Panc1 (cell line): Measurements from ENCODE around the gene DPM2. TPM values are rescaled to one million over a fixed set of nuclear protein-coding genes. Genes with fewer than 3 reads are reported as not detected.

Experiments used
- ATAC-seq: fragments of 200-7000 bp; cut with Tn5 transposase; 2 replicates; pipeline ENCODE4 v1.9.1; 2020; ENCODE audit warnings: mild to moderate bottlenecking, moderate library complexity
- BruUV-seq: library from RNA; stranded (reverse); fragments of 400-500 nt; replicated peaks from 2 replicates; lab custom pipeline; 2021; lab: Mats Ljungman, UMichigan
- CTCF ChIA-PET: fragments of 300-600 bp; sonication (Branson Sonifier 250); formaldehyde crosslinking; loops from one replicate; lab custom pipeline; 2022; ENCODE audit warnings: antibody characterized with exemption; lab: Charles Lee
- POLR2A ChIA-PET: fragments of 300-600 bp; sonication (Branson Sonifier 250); formaldehyde crosslinking; loops from one replicate; lab custom pipeline; 2022; ENCODE audit warnings: antibody characterized with exemption; lab: Charles Lee
- DNase-seq: peaks from one replicate; pipeline ENCODE4 v3.0.0-alpha.2; 2010; ENCODE audit warnings: low read depth, low spot score
- H3K27ac ChIP-seq: 2 replicates; pipeline ENCODE4 v1.5.1; 2011; ENCODE audit warnings: mild to moderate bottlenecking, low read length, inconsistent platforms
- H3K27me3 ChIP-seq: fragments of 200-500 bp; sonication (Bioruptor generic); 2 replicates; pipeline ENCODE4 v1.6.0; 2014; ENCODE audit warnings: low read length, inconsistent platforms; ENCODE audit not compliant: control insufficient read depth, insufficient read depth
- H3K36me3 ChIP-seq: fragments of 200-500 bp; sonication (Bioruptor generic); 2 replicates; pipeline ENCODE4 v1.5.1; 2014; ENCODE audit warnings: inconsistent platforms, mild to moderate bottlenecking, low read length, moderate library complexity; ENCODE audit not compliant: control insufficient read depth, insufficient read depth
- H3K4me1 ChIP-seq: 2 replicates; pipeline ENCODE4 v1.5.1; 2011; ENCODE audit warnings: inconsistent platforms, mild to moderate bottlenecking, low read length, moderate library complexity; ENCODE audit not compliant: control insufficient read depth, insufficient read depth
- H3K4me3 ChIP-seq, 2 experiments: 2 replicates each; pipeline ENCODE4 v1.5.1; 2011 to 2012; ENCODE audit warnings: low read depth in 2 of 2, low read length in 2 of 2, mild to moderate bottlenecking in 2 of 2, inconsistent platforms in 1 of 2, moderate library complexity in 1 of 2
- H3K9me3 ChIP-seq: fragments of 200-500 bp; sonication (Bioruptor generic); 2 replicates; pipeline ENCODE4 v1.5.1; 2014; ENCODE audit warnings: low read depth, mild to moderate bottlenecking, inconsistent platforms, low read length, moderate library complexity; ENCODE audit not compliant: control insufficient read depth, insufficient read depth
- CTCF ChIP-seq: fragments of 450-650 bp; IDR thresholded peaks from 2 replicates; pipeline ENCODE4 v1.5.1; 2017; ENCODE audit warnings: mild to moderate bottlenecking
- POLR2AphosphoS5 ChIP-seq: IDR thresholded peaks from 2 replicates; pipeline ENCODE4 v1.6.1; 2012; ENCODE audit warnings: mild to moderate bottlenecking, low read depth, low read length, moderate library complexity
- REST ChIP-seq, 2 experiments: IDR thresholded peaks; 2 replicates each; pipeline ENCODE4 v1.6.1; 2011 to 2012; ENCODE audit warnings: low read depth in 2 of 2, control low read depth in 1 of 2, low read length in 1 of 2, mild to moderate bottlenecking in 1 of 2, moderate library complexity in 1 of 2; ENCODE audit not compliant: insufficient read depth in 1 of 2
- SIN3A ChIP-seq: IDR thresholded peaks from 2 replicates; pipeline ENCODE4 v1.6.1; 2012; ENCODE audit warnings: low read depth, mild to moderate bottlenecking, low read length, moderate library complexity, borderline replicate concordance; ENCODE audit not compliant: insufficient read depth
- TCF7L2 ChIP-seq: IDR thresholded peaks from 2 replicates; pipeline ENCODE4 v1.6.1; 2011; ENCODE audit warnings: mild to moderate bottlenecking, low read depth, low read length, inconsistent platforms
- in situ Hi-C: cut with HindIII; loops from 2 replicates; pipeline ENCODE4 v1.10.0; 2016; ENCODE audit warnings: low sequenced_read_pairs, low pct_unique_long_range_greater_than_20kb
- intact Hi-C: fragments of 100-400 bp; cut with micrococcal nuclease; formaldehyde crosslinking; loops from one replicate; pipeline ENCODE4 v1.10.0; 2022; ENCODE audit not compliant: unreplicated experiment
- total RNA-seq: library from RNA; stranded (reverse); gene quantifications from one replicate; pipeline ENCODE4 v1.2.1, GENCODE V29; 2021; ENCODE audit not compliant: unreplicated experiment

The DPM2 gene
- total RNA-seq, 1 experiment from 2014 or later = 58.7 TPM

GRCh38 chr9:127944586-127945218 is 7.0 kb upstream of the DPM2 start:
- Histone ChIP-seq H3K4me1 (peaks cover 84% of the 10 kb centered on the region), H3K9me3 (no peaks in the 10 kb centered on the region), H3K27ac (peak overlapping the region; percentile 17; the same call in 1 of the 2 replicates), H3K36me3 (peaks cover 7% of the 10 kb centered on the region), H3K4me3 (no peak overlapping the region), H3K27me3 (no peaks in the 10 kb centered on the region)
- CTCF ChIA-PET = interaction anchor here (0.6 to 1.3 kb wide), 2 partner anchors 83 to 90 kb away, joined by 6 to 8 read pairs; no protein-coding TSS in a partner anchor
- TF ChIP-seq POLR2AphosphoS5 = no peak
- TF ChIP-seq REST (IDR thresholded peaks at IDR 0.05; ENCODE audit: insufficient read depth in 1 of 2, low read depth in 2 of 2, low read length in 1 of 2) = no peak
- no peak for ATAC-seq
- POLR2A ChIA-PET = no interaction called here
- in situ Hi-C loops (loop anchor here (25.0 kb wide), 1 partner anchor 143 kb away; no protein-coding TSS in a partner anchor), intact Hi-C loops (loop anchor here (5.0 kb wide), 2 partner anchors 33 to 93 kb away; no protein-coding TSS in a partner anchor)
- no peak for DNase-seq
- no TSS peak for BruUV-seq

- BruUV-seq = no TSS peak
- H3K4me1 ChIP-seq = peaks cover 83% of the 10 kb centered on the region
- H3K27me3 ChIP-seq = no peaks in the 10 kb centered on the region
- in situ Hi-C loops = loop anchor here (25.0 kb wide), 1 partner anchor 144 kb away; no protein-coding TSS in a partner anchor
- H3K36me3 ChIP-seq = peaks cover 7% of the 10 kb centered on the region
- no peak overlapping the region for H3K4me3 ChIP-seq
- TF ChIP-seq REST (IDR thresholded peaks at IDR 0.05; ENCODE audit: insufficient read depth in 1 of 2, low read depth in 2 of 2, low read length in 1 of 2) = no peak
- TF ChIP-seq SIN3A = no peak
- TF ChIP-seq TCF7L2 = no peak
- peak; percentile 86 for TF ChIP-seq CTCF
- intact Hi-C loops = loop anchor here (5.0 kb wide), 2 partner anchors 34 to 94 kb away; no protein-coding TSS in a partner anchor
- no peak for DNase-seq
- ATAC-seq = peak; percentile 69
- CTCF ChIA-PET = interaction anchor here (0.7 to 1.3 kb wide), 2 partner anchors 91 to 174 kb away, joined by 3 to 8 read pairs; no protein-coding TSS in a partner anchor
- H3K27ac ChIP-seq = peak overlapping the region; percentile 57
- no peaks in the 10 kb centered on the region for H3K9me3 ChIP-seq
- POLR2A ChIA-PET = no interaction called here
Measured at GRCh38 chr9:127943731-127944144, 6.1 kb upstream of the DPM2 start.
